PC-3 (cell line): ENCODE results near the gene HNRNPD.

Source experiments
- CTCF ChIP-seq: fragments of 300-600 bp; sonication (generic); conservative IDR thresholded peaks from 2 replicates; pipeline ENCODE4 v1.5.1; 2017; ENCODE audit warnings: antibody characterized with exemption, low read depth, mild to moderate bottlenecking, low read length
- EZH2 ChIP-seq: fragments of 300-600 bp; sonication (generic); IDR thresholded peaks from one replicate; pipeline ENCODE4 v1.6.1; 2017; ENCODE audit warnings: antibody characterized with exemption, mild to moderate bottlenecking, low read length; ENCODE audit not compliant: unreplicated experiment
- EZH2phosphoT487 ChIP-seq: fragments of 300-600 bp; sonication (generic); IDR thresholded peaks from 2 replicates; pipeline ENCODE4 v1.6.1; 2018; ENCODE audit warnings: mild to moderate bottlenecking, antibody characterized with exemption, low read length, borderline replicate concordance

- TF ChIP-seq CTCF (no peak), EZH2phosphoT487 (no peak), EZH2 (no peak)
These were observed 340 bp downstream of the HNRNPD start for GRCh38 chr4:82373486-82373815.
